ENCODE measurements around the gene PLEKHG5. TPM values are rescaled to one million over a fixed set of nuclear protein-coding genes. Genes with fewer than 3 reads are reported as not detected.

The PLEKHG5 gene
- total RNA-seq, 1 donor from 2014 or later: 34.9 TPM

DNA sequence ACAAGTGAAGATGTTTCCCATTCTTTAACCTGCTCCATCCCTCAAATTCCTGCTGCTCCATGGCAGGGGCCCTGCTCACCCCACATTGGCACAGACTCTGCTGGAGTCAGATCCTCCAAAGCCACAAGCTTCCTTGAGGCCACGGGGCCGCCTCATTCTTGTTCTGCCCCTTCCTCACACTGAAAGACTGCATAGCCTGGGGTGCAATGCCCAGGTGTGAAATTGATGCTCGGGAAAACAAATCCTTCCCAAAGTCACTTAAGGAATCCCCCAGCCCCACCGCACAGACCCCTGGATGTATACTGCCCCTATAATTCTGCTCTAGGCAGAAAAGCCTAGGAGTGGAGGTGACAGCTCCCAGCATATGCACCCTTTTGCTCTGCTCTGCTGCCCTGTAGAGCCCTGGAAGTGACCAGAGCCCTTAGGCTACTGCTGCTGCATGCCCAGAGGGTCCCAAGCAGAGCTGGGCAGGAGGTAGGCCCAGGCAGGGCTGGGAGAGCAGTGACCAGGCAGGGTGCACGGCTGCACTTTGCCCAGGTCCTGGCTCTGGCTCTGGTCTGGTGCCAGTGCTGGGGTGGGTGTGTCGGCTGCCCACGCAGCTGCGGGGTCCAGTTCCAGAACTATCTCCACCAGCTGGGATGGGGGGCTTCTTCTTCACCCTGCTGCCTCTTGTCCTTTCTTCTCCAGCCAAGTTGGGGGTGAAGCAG is 73.4 kb downstream of the PLEKHG5 start:
- Mint-ChIP-seq H3K4me3 (ENCODE audit: unreplicated experiment) (no peak overlapping the region), H3K27ac (ENCODE audit: unreplicated experiment) (no peak overlapping the region), H3K9me3 (ENCODE audit: unreplicated experiment) (no peaks in the 10 kb centered on the region), H3K4me1 (ENCODE audit: unreplicated experiment) (peaks cover 21% of the 10 kb centered on the region), H3K36me3 (ENCODE audit: unreplicated experiment) (no peaks in the 10 kb centered on the region), H3K27me3 (ENCODE audit: unreplicated experiment) (peaks cover 62% of the 10 kb centered on the region)
- TF ChIP-seq, protein P1, sequence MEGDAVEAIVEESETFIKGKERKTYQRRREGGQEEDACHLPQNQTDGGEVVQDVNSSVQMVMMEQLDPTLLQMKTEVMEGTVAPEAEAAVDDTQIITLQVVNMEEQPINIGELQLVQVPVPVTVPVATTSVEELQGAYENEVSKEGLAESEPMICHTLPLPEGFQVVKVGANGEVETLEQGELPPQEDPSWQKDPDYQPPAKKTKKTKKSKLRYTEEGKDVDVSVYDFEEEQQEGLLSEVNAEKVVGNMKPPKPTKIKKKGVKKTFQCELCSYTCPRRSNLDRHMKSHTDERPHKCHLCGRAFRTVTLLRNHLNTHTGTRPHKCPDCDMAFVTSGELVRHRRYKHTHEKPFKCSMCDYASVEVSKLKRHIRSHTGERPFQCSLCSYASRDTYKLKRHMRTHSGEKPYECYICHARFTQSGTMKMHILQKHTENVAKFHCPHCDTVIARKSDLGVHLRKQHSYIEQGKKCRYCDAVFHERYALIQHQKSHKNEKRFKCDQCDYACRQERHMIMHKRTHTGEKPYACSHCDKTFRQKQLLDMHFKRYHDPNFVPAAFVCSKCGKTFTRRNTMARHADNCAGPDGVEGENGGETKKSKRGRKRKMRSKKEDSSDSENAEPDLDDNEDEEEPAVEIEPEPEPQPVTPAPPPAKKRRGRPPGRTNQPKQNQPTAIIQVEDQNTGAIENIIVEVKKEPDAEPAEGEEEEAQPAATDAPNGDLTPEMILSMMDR (IDR thresholded peaks at IDR 0.05): no peak
- no peak for DNase-seq (ENCODE audit: extremely low spot score, unreplicated experiment)

Small RNAs within 50 kb of the gene (microRNA-seq; reads per million reads assigned to microRNA genes)
- not detected for gene MIR4252 (ENCODE audit: unreplicated experiment)

Other genes starting within 250 kb of the PLEKHG5 start
- not detected in 2 replicates for gene HES3, start 247.5 kb downstream of the PLEKHG5 start, total RNA-seq
- 4.2 and 4.4 TPM in 2 replicates for gene GPR153, start 230.6 kb downstream of the PLEKHG5 start, total RNA-seq
- gene ACOT7, start 97.9 kb downstream of the PLEKHG5 start, total RNA-seq: 21.6 and 21.8 TPM in 2 replicates
- gene HES2, start 71.7 kb downstream of the PLEKHG5 start, total RNA-seq: not detected in 2 replicates
- gene ESPN, start 66.9 kb downstream of the PLEKHG5 start, total RNA-seq: 0.31 TPM in 1 of 2 replicates, not detected in the other
- gene TNFRSF25, start 25.5 kb downstream of the PLEKHG5 start, total RNA-seq: 26.4 and 27.9 TPM in 2 replicates
- gene NOL9, start 62.8 kb upstream of the PLEKHG5 start, total RNA-seq: 33.5 and 36.3 TPM in 2 replicates
- gene TAS1R1, start 63.6 kb upstream of the PLEKHG5 start, total RNA-seq: not detected in 2 replicates
- 28.8 and 29.1 TPM in 2 replicates for gene ZBTB48, start 88.3 kb upstream of the PLEKHG5 start, total RNA-seq
- gene KLHL21, start 111.2 kb upstream of the PLEKHG5 start, total RNA-seq: 27.3 and 27.5 TPM in 2 replicates
- gene PHF13, start 122.1 kb upstream of the PLEKHG5 start, total RNA-seq: 24.0 and 28.9 TPM in 2 replicates
- gene THAP3, start 133.2 kb upstream of the PLEKHG5 start, total RNA-seq: 16.5 and 18.7 TPM in 2 replicates
- gene DNAJC11, start 210.1 kb upstream of the PLEKHG5 start, total RNA-seq: 52.9 and 58.7 TPM in 2 replicates